Caco-2 (cell line): Measurements from ENCODE around the gene NUBPL. TPM values are rescaled to one million over a fixed set of nuclear protein-coding genes. Genes with fewer than 3 reads are reported as not detected.

Experiments used
- BruUV-seq: library from RNA; stranded (reverse); fragments of 400-500 nt; replicated peaks from 2 replicates; lab custom pipeline; 2021; lab: Mats Ljungman, UMichigan
- CTCF ChIA-PET: fragments of 300-600 bp; sonication (Branson Sonifier 250); formaldehyde crosslinking; loops from one replicate; lab custom pipeline; 2022; ENCODE audit warnings: antibody characterized with exemption; lab: Charles Lee
- POLR2A ChIA-PET: fragments of 300-600 bp; sonication (Branson Sonifier 250); formaldehyde crosslinking; loops from one replicate; lab custom pipeline; 2022; ENCODE audit warnings: antibody characterized with exemption; lab: Charles Lee
- DNase-seq, 2 experiments: peaks; one replicate each; pipeline versions ENCODE4 v3.0.0 to v3.0.0-alpha.2; 2020 to 2022
- H3K27me3 ChIP-seq: replicated peaks from 2 replicates; pipeline ENCODE4 v1.6.0; 2011; ENCODE audit warnings: low read length; ENCODE audit not compliant: control insufficient read depth, insufficient read depth
- H3K36me3 ChIP-seq: 2 replicates; pipeline ENCODE4 v1.5.1; 2011; ENCODE audit warnings: low read length; ENCODE audit not compliant: control insufficient read depth, insufficient read depth
- H3K4me1 ChIP-seq: fragments of 250-450 bp; sonication (Bioruptor Pico); 2 replicates; pipeline ENCODE4 v1.5.1; 2020; ENCODE audit warnings: mild to moderate bottlenecking
- H3K4me3 ChIP-seq: 2 replicates; pipeline ENCODE4 v1.5.1; 2011; ENCODE audit warnings: low read depth, mild to moderate bottlenecking, control low read depth, low read length
- H3K9me3 ChIP-seq: fragments of 250-450 bp; sonication (Bioruptor Pico); 2 replicates; pipeline ENCODE4 v1.5.1; 2020; ENCODE audit warnings: mild to moderate bottlenecking, moderate library complexity
- H3K27ac Mint-ChIP-seq: one replicate; pipeline ENCODE4 v1.8.0; 2022; ENCODE audit warnings: mixed read lengths; ENCODE audit not compliant: unreplicated experiment
- H3K27me3 Mint-ChIP-seq: one replicate; pipeline ENCODE4 v1.8.0; 2022; ENCODE audit warnings: mixed read lengths; ENCODE audit not compliant: insufficient read depth, unreplicated experiment
- H3K36me3 Mint-ChIP-seq: one replicate; pipeline ENCODE4 v1.8.0; 2022; ENCODE audit warnings: mild to moderate bottlenecking, mixed read lengths; ENCODE audit not compliant: insufficient read depth, unreplicated experiment
- H3K4me1 Mint-ChIP-seq: one replicate; pipeline ENCODE4 v1.8.0; 2022; ENCODE audit warnings: low read depth, mixed read lengths; ENCODE audit not compliant: unreplicated experiment
- H3K4me3 Mint-ChIP-seq: one replicate; pipeline ENCODE4 v1.8.0; 2022; ENCODE audit warnings: mild to moderate bottlenecking, moderate library complexity, mixed read lengths; ENCODE audit not compliant: unreplicated experiment
- H3K9me3 Mint-ChIP-seq: one replicate; pipeline ENCODE4 v1.8.0; 2022; ENCODE audit warnings: mixed read lengths; ENCODE audit not compliant: unreplicated experiment
- intact Hi-C: fragments of 100-400 bp; cut with micrococcal nuclease; formaldehyde crosslinking; loops from one replicate; pipeline ENCODE4 v1.10.0; 2022; ENCODE audit not compliant: unreplicated experiment
- total RNA-seq: library from RNA; stranded (reverse); gene quantifications from 2 replicates; pipeline ENCODE4 v1.2.3, GENCODE V29; 2022
- TF ChIP-seq, protein P1 (sequence below), 2 experiments: fragments of 200-600 bp in 1 of 2; IDR thresholded peaks; 1 replicate in 1 of 2; 2 replicates in 1 of 2; pipeline versions ENCODE4 v1.5.1 to v1.8.0; 2011 to 2022; ENCODE audit warnings: antibody characterized with exemption in 1 of 2, control low read depth in 1 of 2, inconsistent platforms in 1 of 2, low read depth in 1 of 2, low read length in 1 of 2, mild to moderate bottlenecking in 1 of 2, moderate library complexity in 1 of 2; ENCODE audit not compliant: insufficient read depth in 1 of 2, severe bottlenecking in 1 of 2, unreplicated experiment in 1 of 2

The NUBPL gene
- total RNA-seq, 1 experiment from 2014 or later: 13.9 TPM

DNA sequence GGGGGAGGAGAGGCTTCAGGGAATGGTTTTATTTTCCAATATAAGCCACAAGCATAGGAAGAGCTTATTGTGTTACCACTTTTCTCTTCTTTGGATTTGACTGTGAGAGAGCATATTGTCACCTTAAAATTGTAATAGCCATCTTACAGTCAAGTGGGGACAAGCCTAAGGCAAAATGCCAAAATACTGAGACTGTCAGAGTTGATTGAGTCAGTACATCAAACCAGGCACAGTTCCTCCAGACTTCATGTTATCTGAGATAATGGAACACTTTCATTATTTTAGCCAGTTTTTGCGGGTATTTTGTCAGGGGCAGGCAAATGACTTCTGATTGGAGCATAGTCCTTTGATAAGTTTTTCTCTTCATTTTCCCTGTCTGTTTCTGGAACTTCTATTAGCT is 19.5 kb upstream of the NUBPL start:
- no peak overlapping the region for H3K4me3 Mint-ChIP-seq
- H3K27me3 ChIP-seq: no peaks in the 10 kb centered on the region
- TF ChIP-seq, protein P1, sequence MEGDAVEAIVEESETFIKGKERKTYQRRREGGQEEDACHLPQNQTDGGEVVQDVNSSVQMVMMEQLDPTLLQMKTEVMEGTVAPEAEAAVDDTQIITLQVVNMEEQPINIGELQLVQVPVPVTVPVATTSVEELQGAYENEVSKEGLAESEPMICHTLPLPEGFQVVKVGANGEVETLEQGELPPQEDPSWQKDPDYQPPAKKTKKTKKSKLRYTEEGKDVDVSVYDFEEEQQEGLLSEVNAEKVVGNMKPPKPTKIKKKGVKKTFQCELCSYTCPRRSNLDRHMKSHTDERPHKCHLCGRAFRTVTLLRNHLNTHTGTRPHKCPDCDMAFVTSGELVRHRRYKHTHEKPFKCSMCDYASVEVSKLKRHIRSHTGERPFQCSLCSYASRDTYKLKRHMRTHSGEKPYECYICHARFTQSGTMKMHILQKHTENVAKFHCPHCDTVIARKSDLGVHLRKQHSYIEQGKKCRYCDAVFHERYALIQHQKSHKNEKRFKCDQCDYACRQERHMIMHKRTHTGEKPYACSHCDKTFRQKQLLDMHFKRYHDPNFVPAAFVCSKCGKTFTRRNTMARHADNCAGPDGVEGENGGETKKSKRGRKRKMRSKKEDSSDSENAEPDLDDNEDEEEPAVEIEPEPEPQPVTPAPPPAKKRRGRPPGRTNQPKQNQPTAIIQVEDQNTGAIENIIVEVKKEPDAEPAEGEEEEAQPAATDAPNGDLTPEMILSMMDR (IDR thresholded peaks at IDR 0.05; ENCODE audit: insufficient read depth in 1 of 2, low read depth in 1 of 2, low read length in 1 of 2, severe bottlenecking in 1 of 2, unreplicated experiment in 1 of 2): no peak
- no peaks in the 10 kb centered on the region for H3K4me1 ChIP-seq
- ChIA-PET CTCF (no interaction called here), POLR2A (interaction anchor here (0.6 kb wide), 1 partner anchor 933 kb away, joined by 3 read pairs; no protein-coding TSS in a partner anchor)
- no peaks in the 10 kb centered on the region for H3K9me3 Mint-ChIP-seq
- no peak overlapping the region for H3K27ac Mint-ChIP-seq
- H3K27me3 Mint-ChIP-seq: no peaks in the 10 kb centered on the region
- no peaks in the 10 kb centered on the region for H3K9me3 ChIP-seq
- intact Hi-C loops: no loop called here
- H3K4me3 ChIP-seq: no peak overlapping the region
- no TSS peak for BruUV-seq
- H3K36me3 ChIP-seq: no peaks in the 10 kb centered on the region
- no peak for DNase-seq
- H3K36me3 Mint-ChIP-seq: no peaks in the 10 kb centered on the region
- H3K4me1 Mint-ChIP-seq: no peaks in the 10 kb centered on the region

DNA sequence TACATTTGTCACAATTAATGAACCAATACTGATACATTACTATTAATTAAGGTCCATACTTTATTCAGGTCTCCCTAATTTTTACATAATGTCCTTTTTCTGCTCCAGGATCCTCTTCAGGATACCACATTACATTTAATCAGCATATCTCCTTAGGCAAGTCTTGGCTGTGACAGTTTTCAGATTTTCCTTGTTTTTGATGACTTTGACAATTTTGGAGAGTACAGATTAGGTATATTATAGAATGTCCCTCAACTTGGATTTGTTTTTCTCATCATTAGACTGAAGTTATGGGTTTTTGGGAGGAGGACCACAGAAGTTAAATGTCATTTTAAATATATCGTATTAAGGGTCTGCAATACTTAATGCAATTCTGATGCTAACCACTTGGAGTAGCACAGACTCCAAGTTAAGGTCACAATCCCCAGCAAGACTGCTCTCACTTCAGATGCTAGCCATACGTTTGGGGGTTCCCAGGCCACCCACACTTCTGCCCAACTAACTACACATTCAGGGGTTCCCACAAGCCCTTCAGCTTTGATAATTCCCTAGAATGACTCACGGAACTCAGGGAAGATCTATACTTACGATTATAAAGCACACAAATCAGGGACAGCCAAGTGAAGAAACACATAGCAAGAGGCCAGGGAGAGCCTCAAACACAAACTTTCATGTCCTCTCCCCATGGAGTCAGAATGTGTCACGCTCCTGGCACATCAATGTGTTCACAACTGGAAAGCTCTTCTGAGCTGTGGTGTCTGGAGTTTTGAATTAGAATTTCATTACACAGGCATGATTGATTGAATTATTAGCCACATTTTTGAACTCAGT is 17.0 kb upstream of the NUBPL start:
- POLR2A ChIA-PET: no interaction called here
- H3K36me3 ChIP-seq: no peaks in the 10 kb centered on the region
- H3K27ac Mint-ChIP-seq: no peak overlapping the region
- no peaks in the 10 kb centered on the region for H3K4me1 ChIP-seq
- no peaks in the 10 kb centered on the region for H3K4me1 Mint-ChIP-seq
- no peaks in the 10 kb centered on the region for H3K27me3 ChIP-seq
- TF ChIP-seq, protein P1 (IDR thresholded peaks at IDR 0.05; ENCODE audit: insufficient read depth in 1 of 2, low read depth in 1 of 2, low read length in 1 of 2, severe bottlenecking in 1 of 2, unreplicated experiment in 1 of 2): peak; percentile 23 to 38
- intact Hi-C loops: no loop called here
- no peaks in the 10 kb centered on the region for H3K9me3 ChIP-seq
- no peak overlapping the region for H3K4me3 ChIP-seq
- H3K9me3 Mint-ChIP-seq: peaks cover 9% of the 10 kb centered on the region
- H3K36me3 Mint-ChIP-seq: no peaks in the 10 kb centered on the region
- H3K4me3 Mint-ChIP-seq: no peak overlapping the region
- H3K27me3 Mint-ChIP-seq: no peaks in the 10 kb centered on the region
- peak in 1 of 2 experiments; percentile 6 for DNase-seq
- no TSS peak for BruUV-seq
- CTCF ChIA-PET: no interaction called here

DNA sequence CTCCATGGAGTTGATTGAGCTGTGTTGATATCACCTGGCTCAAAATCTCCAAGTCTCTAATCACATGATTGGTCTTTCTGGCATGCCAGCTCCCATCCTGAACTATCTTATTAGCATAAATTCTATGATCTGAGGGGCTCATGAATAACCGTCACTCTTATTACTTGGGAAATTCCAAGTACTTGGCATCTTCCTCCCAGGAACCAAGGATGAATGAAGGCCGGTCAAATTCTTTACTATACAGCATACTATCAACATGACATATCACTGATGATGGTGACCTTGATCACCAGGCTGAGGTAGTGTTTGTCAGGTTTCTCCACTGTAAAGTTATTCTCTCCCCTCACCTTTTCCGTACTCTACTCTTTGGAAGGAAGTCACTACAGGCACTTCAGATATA is 16.4 kb upstream of the NUBPL start:
- Histone ChIP-seq H3K4me1 (no peaks in the 10 kb centered on the region), H3K36me3 (no peaks in the 10 kb centered on the region), H3K4me3 (no peak overlapping the region), H3K9me3 (no peaks in the 10 kb centered on the region), H3K27me3 (no peaks in the 10 kb centered on the region)
- H3K27me3 Mint-ChIP-seq: no peaks in the 10 kb centered on the region
- no peaks in the 10 kb centered on the region for H3K4me1 Mint-ChIP-seq
- H3K36me3 Mint-ChIP-seq: no peaks in the 10 kb centered on the region
- POLR2A ChIA-PET: no interaction called here
- no TSS peak for BruUV-seq
- no peak for DNase-seq
- H3K4me3 Mint-ChIP-seq: no peak overlapping the region
- H3K9me3 Mint-ChIP-seq: peaks cover 9% of the 10 kb centered on the region
- no peak overlapping the region for H3K27ac Mint-ChIP-seq
- CTCF ChIA-PET: no interaction called here
- TF ChIP-seq, protein P1 (IDR thresholded peaks at IDR 0.05; ENCODE audit: insufficient read depth in 1 of 2, low read depth in 1 of 2, low read length in 1 of 2, severe bottlenecking in 1 of 2, unreplicated experiment in 1 of 2): no peak
- intact Hi-C loops: no loop called here
